Measurements from ENCODE around the gene ALDOB. TPM values are rescaled to one million over a fixed set of nuclear protein-coding genes. Genes with fewer than 3 reads are reported as not detected.
"Not testable (repeated sequence)": the region's sequence is repeated elsewhere in the genome, so short reads cannot be mapped to it uniquely, and the experiment has no call there.

Gene ALDOB
- total and polyA plus RNA-seq, 2 donors = 1.7 to 9.1 TPM

GRCh38 chr9:101388507-101388993 is 47.0 kb downstream of the ALDOB start:
- DNase-seq (ENCODE audit: low read depth in 6 of 9, low spot score in 9 of 9) = no peak
- Histone ChIP-seq H3K27ac (ENCODE audit: low read depth in 1 of 2, low read length in 1 of 2) (no peak overlapping the region), H3K4me1 (ENCODE audit: control insufficient read depth in 2 of 2, insufficient read depth in 2 of 2, low read length in 2 of 2) (no peaks in the 10 kb centered on the region), H3K9me3 (ENCODE audit: control insufficient read depth in 2 of 2, insufficient read depth in 1 of 2, low read length in 1 of 2) (no peaks in the 10 kb centered on the region), H3K36me3 (ENCODE audit: control insufficient read depth in 2 of 2, insufficient read depth in 2 of 2, low read length in 1 of 2) (peaks cover 7 to 21% of the 10 kb centered on the region in 2 donors), H3K27me3 (ENCODE audit: control insufficient read depth in 2 of 2, insufficient read depth in 1 of 2, low read length in 1 of 2) (no peaks in the 10 kb centered on the region), H3K4me3 (ENCODE audit: low read length in 2 of 2) (no peak overlapping the region)
- WGBS = 98% methylated on average over 2 of the region's 2 CpGs

- Histone ChIP-seq H3K27ac (ENCODE audit: low read depth in 1 of 2, low read length in 1 of 2) (no peak overlapping the region), H3K9me3 (ENCODE audit: control insufficient read depth in 2 of 2, insufficient read depth in 1 of 2, low read length in 1 of 2) (no peaks in the 10 kb centered on the region), H3K27me3 (ENCODE audit: control insufficient read depth in 2 of 2, insufficient read depth in 1 of 2, low read length in 1 of 2) (no peaks in the 10 kb centered on the region), H3K4me3 (ENCODE audit: low read length in 2 of 2) (no peak overlapping the region), H3K4me1 (ENCODE audit: control insufficient read depth in 2 of 2, insufficient read depth in 2 of 2, low read length in 2 of 2) (no peaks in the 10 kb centered on the region), H3K36me3 (ENCODE audit: control insufficient read depth in 2 of 2, insufficient read depth in 2 of 2, low read length in 1 of 2) (peaks cover 7 to 21% of the 10 kb centered on the region in 2 donors)
- peak in 1 of 9 donors; percentile 33 for DNase-seq (ENCODE audit: low read depth in 6 of 9, low spot score in 9 of 9)
- WGBS = 75% methylated on average over 6 of the region's 6 CpGs
Observed at GRCh38 chr9:101387871-101388506, 47.6 kb downstream of the ALDOB start.

GRCh38 chr9:101384873-101385536 is 50.6 kb downstream of the ALDOB start, which contains the start of gene BAAT:
TSS of gene BAAT (minus strand) at chr9:101385006. CDS start at chr9:101371404, 13,602 bp downstream.
- not testable (repeated sequence) for H3K27ac ChIP-seq (ENCODE audit: low read depth in 1 of 2, low read length in 1 of 2); H3K4me3 ChIP-seq (ENCODE audit: low read length in 2 of 2); H3K9me3 ChIP-seq (ENCODE audit: control insufficient read depth in 2 of 2, insufficient read depth in 1 of 2, low read length in 1 of 2); H3K4me1 ChIP-seq (ENCODE audit: control insufficient read depth in 2 of 2, insufficient read depth in 2 of 2, low read length in 2 of 2); H3K27me3 ChIP-seq (ENCODE audit: control insufficient read depth in 2 of 2, insufficient read depth in 1 of 2, low read length in 1 of 2); DNase-seq (ENCODE audit: low read depth in 6 of 9, low spot score in 9 of 9)
- WGBS = 97% methylated on average over 11 of the region's 11 CpGs
- H3K36me3 ChIP-seq (ENCODE audit: control insufficient read depth in 2 of 2, insufficient read depth in 2 of 2, low read length in 1 of 2) = peaks cover 0 to 14% of the 10 kb centered on the region in 2 donors

GRCh38 chr9:101383361-101383760 is 52.2 kb downstream of the ALDOB start:
- H3K36me3 ChIP-seq (ENCODE audit: control insufficient read depth in 2 of 2, insufficient read depth in 2 of 2, low read length in 1 of 2) = peaks cover 0 to 4% of the 10 kb centered on the region in 2 donors
- no peak overlapping the region for H3K27ac ChIP-seq (ENCODE audit: low read depth in 1 of 2, low read length in 1 of 2)
- no peak overlapping the region for H3K4me3 ChIP-seq (ENCODE audit: low read length in 2 of 2)
- no peaks in the 10 kb centered on the region for H3K27me3 ChIP-seq (ENCODE audit: control insufficient read depth in 2 of 2, insufficient read depth in 1 of 2, low read length in 1 of 2)
- DNase-seq (ENCODE audit: low read depth in 6 of 9, low spot score in 9 of 9) = no peak
- 92% methylated on average over 2 of the region's 2 CpGs for WGBS
- no peaks in the 10 kb centered on the region for H3K4me1 ChIP-seq (ENCODE audit: control insufficient read depth in 2 of 2, insufficient read depth in 2 of 2, low read length in 2 of 2)
- no peaks in the 10 kb centered on the region for H3K9me3 ChIP-seq (ENCODE audit: control insufficient read depth in 2 of 2, insufficient read depth in 1 of 2, low read length in 1 of 2)

- no peaks in the 10 kb centered on the region for H3K4me1 ChIP-seq (ENCODE audit: control insufficient read depth in 2 of 2, insufficient read depth in 2 of 2, low read length in 2 of 2)
- 94% methylated on average over 2 of the region's 2 CpGs for WGBS
- H3K9me3 ChIP-seq (ENCODE audit: control insufficient read depth in 2 of 2, insufficient read depth in 1 of 2, low read length in 1 of 2) = no peaks in the 10 kb centered on the region
- H3K27ac ChIP-seq (ENCODE audit: low read depth in 1 of 2, low read length in 1 of 2) = no peak overlapping the region
- H3K4me3 ChIP-seq (ENCODE audit: low read length in 2 of 2) = no peak overlapping the region
- no peaks in the 10 kb centered on the region for H3K27me3 ChIP-seq (ENCODE audit: control insufficient read depth in 2 of 2, insufficient read depth in 1 of 2, low read length in 1 of 2)
- H3K36me3 ChIP-seq (ENCODE audit: control insufficient read depth in 2 of 2, insufficient read depth in 2 of 2, low read length in 1 of 2) = no peaks in the 10 kb centered on the region
- DNase-seq (ENCODE audit: low read depth in 6 of 9, low spot score in 9 of 9) = no peak
Observed at GRCh38 chr9:101381833-101382342, 53.7 kb downstream of the ALDOB start.

- no peaks in the 10 kb centered on the region for H3K27me3 ChIP-seq (ENCODE audit: control insufficient read depth in 2 of 2, insufficient read depth in 1 of 2, low read length in 1 of 2)
- no peaks in the 10 kb centered on the region for H3K36me3 ChIP-seq (ENCODE audit: control insufficient read depth in 2 of 2, insufficient read depth in 2 of 2, low read length in 1 of 2)
- no peak overlapping the region for H3K4me3 ChIP-seq (ENCODE audit: low read length in 2 of 2)
- WGBS = 98% methylated on average over 3 of the region's 3 CpGs
- no peak for DNase-seq (ENCODE audit: low read depth in 6 of 9, low spot score in 9 of 9)
- no peak overlapping the region for H3K27ac ChIP-seq (ENCODE audit: low read depth in 1 of 2, low read length in 1 of 2)
- H3K9me3 ChIP-seq (ENCODE audit: control insufficient read depth in 2 of 2, insufficient read depth in 1 of 2, low read length in 1 of 2) = no peaks in the 10 kb centered on the region
- H3K4me1 ChIP-seq (ENCODE audit: control insufficient read depth in 2 of 2, insufficient read depth in 2 of 2, low read length in 2 of 2) = no peaks in the 10 kb centered on the region
Observed at GRCh38 chr9:101381118-101381517, 54.5 kb downstream of the ALDOB start.

- no peaks in the 10 kb centered on the region for H3K36me3 ChIP-seq (ENCODE audit: control insufficient read depth in 2 of 2, insufficient read depth in 2 of 2, low read length in 1 of 2)
- no peak overlapping the region for H3K27ac ChIP-seq (ENCODE audit: low read depth in 1 of 2, low read length in 1 of 2)
- no peak for DNase-seq (ENCODE audit: low read depth in 6 of 9, low spot score in 9 of 9)
- H3K27me3 ChIP-seq (ENCODE audit: control insufficient read depth in 2 of 2, insufficient read depth in 1 of 2, low read length in 1 of 2) = no peaks in the 10 kb centered on the region
- H3K4me3 ChIP-seq (ENCODE audit: low read length in 2 of 2) = no peak overlapping the region
- no peaks in the 10 kb centered on the region for H3K4me1 ChIP-seq (ENCODE audit: control insufficient read depth in 2 of 2, insufficient read depth in 2 of 2, low read length in 2 of 2)
- H3K9me3 ChIP-seq (ENCODE audit: control insufficient read depth in 2 of 2, insufficient read depth in 1 of 2, low read length in 1 of 2) = no peaks in the 10 kb centered on the region
Observed at GRCh38 chr9:101380295-101380694, 55.3 kb downstream of the ALDOB start.

GRCh38 chr9:101376111-101376848 is 59.3 kb downstream of the ALDOB start:
- no peak for DNase-seq (ENCODE audit: low read depth in 6 of 9, low spot score in 9 of 9)
- no peak overlapping the region for H3K4me3 ChIP-seq (ENCODE audit: low read length in 2 of 2)
- no peaks in the 10 kb centered on the region for H3K27me3 ChIP-seq (ENCODE audit: control insufficient read depth in 2 of 2, insufficient read depth in 1 of 2, low read length in 1 of 2)
- no peaks in the 10 kb centered on the region for H3K9me3 ChIP-seq (ENCODE audit: control insufficient read depth in 2 of 2, insufficient read depth in 1 of 2, low read length in 1 of 2)
- WGBS = 94% methylated on average over 6 of the region's 6 CpGs
- H3K27ac ChIP-seq (ENCODE audit: low read depth in 1 of 2, low read length in 1 of 2) = no peak overlapping the region
- H3K4me1 ChIP-seq (ENCODE audit: control insufficient read depth in 2 of 2, insufficient read depth in 2 of 2, low read length in 2 of 2) = no peaks in the 10 kb centered on the region
- H3K36me3 ChIP-seq (ENCODE audit: control insufficient read depth in 2 of 2, insufficient read depth in 2 of 2, low read length in 1 of 2) = no peaks in the 10 kb centered on the region

GRCh38 chr9:101375546-101375945 is 60.0 kb downstream of the ALDOB start:
- 94% methylated on average over 12 of the region's 12 CpGs for WGBS
- no peaks in the 10 kb centered on the region for H3K4me1 ChIP-seq (ENCODE audit: control insufficient read depth in 2 of 2, insufficient read depth in 2 of 2, low read length in 2 of 2)

More at GRCh38 chr9:101375546-101375945, 60.0 kb downstream of the ALDOB start:
- Histone ChIP-seq H3K27me3 (ENCODE audit: control insufficient read depth in 2 of 2, insufficient read depth in 1 of 2, low read length in 1 of 2) (no peaks in the 10 kb centered on the region), H3K36me3 (ENCODE audit: control insufficient read depth in 2 of 2, insufficient read depth in 2 of 2, low read length in 1 of 2) (no peaks in the 10 kb centered on the region), H3K9me3 (ENCODE audit: control insufficient read depth in 2 of 2, insufficient read depth in 1 of 2, low read length in 1 of 2) (no peaks in the 10 kb centered on the region), H3K4me3 (ENCODE audit: low read length in 2 of 2) (no peak overlapping the region), H3K27ac (ENCODE audit: low read depth in 1 of 2, low read length in 1 of 2) (no peak overlapping the region)
- no peak for DNase-seq (ENCODE audit: low read depth in 6 of 9, low spot score in 9 of 9)

All from thymus (tissue), 11 donors.